Cardiac septum (tissue), 1 donor: Measurements from ENCODE around the gene ABCB9. TPM values are rescaled to one million over a fixed set of nuclear protein-coding genes. Genes with fewer than 3 reads are reported as not detected.

ENCODE experiments used
- DNase-seq: peaks from one replicate; pipeline ENCODE4 v3.0.0-alpha.2; 2020; ENCODE audit warnings: low spot score
- intact Hi-C: fragments of 100-400 bp; cut with DNase I; formaldehyde crosslinking; loops from one replicate; pipeline ENCODE4 v1.14.0; 2022
- total RNA-seq: library from RNA; stranded (reverse); fragmentation: NEBNext Ultra II Directional; extraction: Animal tissue kit (Norgen Biotek cat#: 25700); gene quantifications from one replicate; pipeline ENCODE4 v1.2.1, GENCODE V29; 2021
- donor health status: DM: no; HTN: no; CAD: no.

Gene ABCB9
- total RNA-seq, 1 donor from 2014 or later = 7.2 TPM

DNA sequence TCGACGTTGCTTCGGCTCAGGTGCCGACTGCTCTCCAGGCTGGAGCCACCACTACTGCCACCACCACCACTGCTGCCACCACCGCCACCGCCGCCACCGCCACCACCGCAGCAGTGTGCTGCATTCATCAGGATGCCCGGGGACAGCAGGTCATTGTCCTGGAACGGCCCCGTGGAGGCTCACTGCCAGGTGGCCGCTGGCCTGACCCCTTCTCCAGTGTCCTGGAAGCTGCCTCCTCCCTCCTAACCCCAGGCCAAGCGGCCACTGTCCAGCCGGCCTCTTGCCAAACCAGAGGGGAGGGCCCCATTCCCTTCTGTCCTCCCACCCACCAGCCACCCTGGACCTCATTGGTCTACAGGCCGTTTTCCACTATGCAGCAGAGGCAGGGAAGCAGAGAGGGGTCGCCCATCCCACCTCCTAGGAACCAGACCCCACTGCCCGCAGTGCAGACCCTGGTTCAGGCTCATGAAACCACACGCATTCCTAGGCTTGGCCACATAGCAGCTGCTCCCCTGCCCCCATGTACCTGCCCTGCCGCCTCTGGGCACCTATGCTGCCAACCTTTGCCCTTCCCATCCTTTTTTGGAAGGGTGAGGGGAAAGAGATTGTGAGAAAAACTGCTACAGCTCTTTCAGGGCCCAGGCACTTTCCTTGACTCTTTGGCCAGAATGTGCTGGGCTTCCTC, 29.4 kb upstream of the ABCB9 start:
- intact Hi-C loops = no loop called here
- no peak for DNase-seq

- intact Hi-C loops = no loop called here
- DNase-seq = no peak
Observed at GRCh38 chr12:122994781-122995502, 28.7 kb upstream of the ABCB9 start.

GRCh38 chr12:122994140-122994675, 27.9 kb upstream of the ABCB9 start:
- no peak for DNase-seq
- intact Hi-C loops = no loop called here

GRCh38 chr12:122992386-122992785, 26.1 kb upstream of the ABCB9 start:
- no peak for DNase-seq
- intact Hi-C loops = no loop called here

DNA sequence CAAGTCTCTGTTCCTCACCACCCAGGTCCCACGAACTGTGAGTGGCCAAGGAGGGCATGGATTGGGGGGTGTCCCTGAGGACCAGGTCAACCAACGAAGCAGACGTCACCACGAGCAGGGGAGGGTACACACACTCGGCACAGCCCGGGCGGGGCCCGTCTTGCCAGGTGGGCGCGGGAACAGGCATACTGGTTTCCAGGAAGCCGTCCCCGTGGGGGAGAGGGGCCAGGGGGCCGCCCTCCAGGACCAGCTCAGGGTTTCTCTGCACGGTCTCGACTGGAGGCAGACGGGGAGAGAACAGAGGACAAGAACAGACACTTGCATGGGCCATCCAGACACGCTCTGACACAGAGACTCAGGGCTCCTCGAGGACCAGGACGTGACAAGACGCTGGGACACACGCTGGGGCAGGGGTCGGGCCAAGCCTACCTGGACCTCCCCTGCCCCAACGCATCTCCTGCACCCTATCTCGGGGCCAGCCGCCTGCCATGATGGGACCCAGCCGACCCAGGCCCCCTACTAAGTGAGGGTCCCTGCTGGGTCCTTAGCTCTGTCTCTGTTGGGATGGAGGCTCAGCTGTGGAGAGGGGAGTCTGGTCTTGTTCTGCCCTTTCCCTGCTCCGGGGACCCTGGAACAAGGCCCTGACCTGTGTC, 25.5 kb upstream of the ABCB9 start:
- no peak for DNase-seq

DNA sequence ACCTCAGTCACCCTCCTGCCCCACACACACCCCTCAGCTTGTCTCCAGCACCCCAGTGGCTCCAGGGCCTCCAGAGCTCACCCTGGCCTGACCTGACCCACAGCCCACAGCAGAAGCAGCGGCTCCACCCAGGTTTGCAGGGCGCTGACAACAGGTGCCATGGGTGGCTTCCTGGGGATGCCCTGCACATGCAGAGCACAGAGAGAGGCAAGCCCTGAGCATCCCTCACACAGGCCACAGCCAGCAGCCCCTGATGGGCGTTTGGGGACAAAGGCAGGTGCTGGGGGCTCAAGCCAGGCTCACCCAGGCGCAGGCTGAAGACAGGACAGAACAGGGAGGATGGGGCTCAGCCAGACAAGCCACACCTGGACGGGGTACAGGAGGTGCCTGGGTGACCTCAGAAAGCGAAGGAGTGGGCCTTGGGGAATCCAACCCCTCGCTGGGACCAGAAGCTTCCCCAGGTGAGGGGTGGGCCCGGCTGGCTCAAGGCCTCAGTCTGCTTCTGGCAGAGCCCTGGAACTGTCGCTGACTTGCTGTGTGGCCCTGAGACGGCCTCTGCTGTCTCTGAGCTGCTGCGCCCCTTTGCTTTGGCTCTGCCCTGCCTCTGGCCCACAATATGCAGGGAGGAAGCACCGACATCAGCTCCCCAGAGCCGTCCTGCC, 24.8 kb upstream of the ABCB9 start:
- DNase-seq = no peak
- intact Hi-C loops = no loop called here

More for the DNA sequence above, 25.5 kb upstream of the ABCB9 start:
- intact Hi-C loops = no loop called here

DNA sequence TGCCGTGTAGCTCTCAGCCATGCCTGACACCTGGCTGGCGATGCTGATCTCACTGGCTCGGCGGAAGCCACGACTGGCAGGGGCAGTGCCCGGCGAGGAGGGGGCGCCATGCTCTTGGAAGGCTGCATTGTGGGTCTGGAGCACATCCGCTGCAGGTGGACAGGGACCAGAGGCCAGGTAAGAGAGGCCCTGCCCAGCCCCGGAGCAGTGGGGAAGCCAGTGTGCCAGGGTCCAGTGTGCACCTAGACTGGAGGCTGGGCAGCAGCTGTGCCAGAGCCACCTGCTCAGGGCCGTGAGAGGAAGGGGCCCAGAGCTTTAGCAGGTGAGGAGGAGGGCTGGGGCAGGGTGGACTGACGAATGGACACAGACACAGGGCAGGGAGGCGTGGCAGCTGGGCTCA, 24.3 kb upstream of the ABCB9 start:
- intact Hi-C loops = no loop called here
- no peak for DNase-seq

DNA sequence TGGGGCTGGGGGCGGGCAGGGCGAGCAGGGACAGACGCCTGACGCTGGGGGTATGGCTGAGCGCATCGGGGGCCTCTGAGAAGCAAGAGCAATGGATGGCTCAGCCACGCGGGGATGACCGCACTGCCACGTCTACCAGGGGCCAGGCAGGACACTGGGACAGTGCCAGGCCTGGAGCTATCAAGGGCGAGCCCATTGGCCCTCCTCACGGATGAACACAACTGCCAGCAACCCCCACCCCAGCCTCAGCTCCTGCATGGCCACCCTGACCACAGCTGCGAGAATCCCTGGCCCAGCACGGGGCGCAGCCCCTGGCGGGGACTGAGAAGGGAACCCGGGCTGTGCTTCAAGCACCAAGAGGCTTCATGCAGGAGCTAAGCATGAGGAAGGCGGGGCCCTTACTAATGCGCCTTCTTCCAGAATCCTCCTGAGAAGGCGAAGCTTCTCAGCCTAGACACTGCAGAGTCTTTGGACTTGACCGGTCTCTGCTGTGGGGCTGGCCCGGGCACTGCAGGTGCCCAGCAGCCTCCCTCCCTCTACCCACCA, 23.7 kb upstream of the ABCB9 start:
- intact Hi-C loops = no loop called here

GRCh38 chr12:122989225-122989839, 23.1 kb upstream of the ABCB9 start:
- no peak for DNase-seq
- intact Hi-C loops = no loop called here

More for the DNA sequence above, 23.7 kb upstream of the ABCB9 start:
- DNase-seq = no peak

- no peak for DNase-seq
- intact Hi-C loops = no loop called here
Observed at GRCh38 chr12:122988612-122989212, 22.4 kb upstream of the ABCB9 start.

- no peak for DNase-seq
- intact Hi-C loops = no loop called here
Observed at GRCh38 chr12:122988036-122988435, 21.8 kb upstream of the ABCB9 start.

DNA sequence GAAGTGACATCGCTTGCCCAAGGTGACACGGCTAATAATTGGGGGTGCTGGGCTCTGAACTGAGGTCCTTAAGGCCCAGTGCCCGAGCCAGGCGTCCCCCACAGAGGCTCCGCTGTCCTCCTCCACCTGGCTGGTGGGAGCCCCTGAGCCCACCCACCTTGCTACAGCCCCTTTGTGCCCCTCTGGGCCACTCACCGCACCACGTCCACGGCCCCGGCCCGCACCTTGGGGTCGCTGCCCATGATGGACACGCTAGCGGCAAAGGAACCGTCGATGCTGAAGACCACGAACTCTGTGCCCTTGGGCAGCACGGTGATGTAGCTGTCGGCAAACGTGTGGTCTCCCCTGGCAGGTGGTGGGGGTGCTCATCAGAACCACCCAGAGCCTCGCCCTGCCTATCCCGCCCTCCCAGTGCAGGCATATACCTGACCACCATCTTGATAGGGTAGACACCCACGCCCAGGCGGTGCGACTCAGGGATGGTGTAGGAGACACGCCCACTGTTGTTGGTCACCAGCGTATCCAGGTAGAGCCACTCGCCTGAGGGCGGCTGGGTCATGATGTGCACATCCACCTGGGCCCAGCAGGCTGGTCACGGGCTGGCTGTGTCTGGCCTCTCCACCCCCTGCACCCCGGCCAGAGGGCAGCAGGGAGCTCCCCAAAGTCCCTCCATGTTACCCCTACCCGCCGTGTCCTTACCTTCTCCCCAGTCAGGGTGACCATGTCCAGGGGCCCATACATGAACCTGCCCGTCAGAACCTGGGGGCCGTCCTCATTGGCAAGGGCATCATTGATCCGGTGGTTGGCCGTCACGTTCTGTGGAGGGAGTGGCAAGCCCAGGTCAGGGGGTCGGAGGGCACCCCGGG, 21.1 kb upstream of the ABCB9 start:
- intact Hi-C loops = no loop called here
- no peak for DNase-seq

- DNase-seq = no peak
- intact Hi-C loops = no loop called here
Observed at GRCh38 chr12:122986258-122986871, 20.1 kb upstream of the ABCB9 start.

- DNase-seq = no peak
- intact Hi-C loops = no loop called here
Observed at GRCh38 chr12:122985338-122986257, 19.3 kb upstream of the ABCB9 start.

DNA sequence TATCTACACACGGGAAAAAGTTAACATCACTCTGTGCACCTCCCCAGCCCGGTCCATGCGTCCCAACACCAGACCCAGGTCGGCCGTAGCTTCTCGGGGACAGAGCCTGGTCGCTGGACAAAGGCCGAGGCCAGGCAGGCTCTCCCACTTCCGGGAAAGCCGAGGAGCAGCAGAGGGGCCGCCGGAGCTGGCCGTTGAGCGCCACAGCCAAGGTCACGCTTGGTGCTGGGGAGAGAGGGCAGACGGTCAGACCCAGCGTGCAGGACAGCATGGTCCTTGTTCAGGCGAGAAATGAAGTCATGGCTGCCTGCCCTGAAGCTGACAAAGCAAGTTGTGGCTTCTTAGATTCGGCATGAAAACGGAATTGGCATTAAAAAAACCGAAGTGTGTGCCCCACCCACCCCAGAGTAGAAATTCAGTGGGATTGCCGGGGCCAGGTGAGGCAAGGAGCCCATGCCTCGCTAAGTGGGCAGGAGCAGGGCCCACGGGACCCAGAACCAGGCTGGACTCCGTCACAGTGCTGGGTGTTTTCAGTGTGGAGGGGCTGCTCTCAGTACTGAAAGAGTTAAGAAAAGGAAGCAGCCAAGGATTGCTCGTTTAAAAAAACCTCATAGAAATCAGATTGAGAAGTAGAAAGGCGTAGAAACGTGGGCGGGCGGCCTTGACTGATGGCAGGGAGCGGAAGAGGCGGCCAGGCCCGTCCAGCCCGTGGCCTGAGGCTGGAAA, 18.5 kb upstream of the ABCB9 start:
- intact Hi-C loops = loop anchor here (5.0 kb wide), 1 partner anchor 168 kb away; the partner anchor contains the start of gene PITPNM2

More for the DNA sequence above, 18.5 kb upstream of the ABCB9 start:
- no peak for DNase-seq
